GM12878 (cell line): ENCODE data around the gene DTNA. TPM values are rescaled to one million over a fixed set of nuclear protein-coding genes. Genes with fewer than 3 reads are reported as not detected.

Source experiments
- ATAC-seq: fragments of 200-7000 bp; cut with Tn5 transposase; 3 replicates; pipeline ENCODE4 v1.9.1; 2020; ENCODE audit warnings: mild to moderate bottlenecking, moderate library complexity
- BruUV-seq: library from RNA; stranded (reverse); fragments of 400-500 nt; replicated peaks from 2 replicates; lab custom pipeline; 2021; lab: Mats Ljungman, UMichigan
- CTCF ChIA-PET: fragments of 300-600 bp; sonication (Branson Sonifier 250); formaldehyde crosslinking; extraction: SDS; loops from one replicate; lab custom pipeline; 2021; ENCODE audit warnings: inconsistent platforms; lab: Yijun Ruan, JAX
- POLR2A ChIA-PET: fragments of 350-600 bp; formaldehyde crosslinking; extraction: SDS; loops from one replicate; lab custom pipeline; 2021; ENCODE audit warnings: inconsistent platforms; lab: Charles Lee
- RAD21 ChIA-PET: fragments of 300-600 bp; sonication (Branson Sonifier 250); formaldehyde crosslinking; loops from one replicate; lab custom pipeline; 2023; ENCODE audit warnings: antibody characterized with exemption; ENCODE audit not compliant: unreplicated experiment; lab: Charles Lee
- SMC1A ChIA-PET: fragments of 300-600 bp; sonication (Branson Sonifier 250); formaldehyde crosslinking; loops from one replicate; lab custom pipeline; 2023; ENCODE audit not compliant: unreplicated experiment, uncharacterized antibody; lab: Charles Lee
- DNase-seq: peaks from one replicate; pipeline ENCODE4 v3.0.0-alpha.2; 2011; ENCODE audit warnings: low read depth, low spot score
- FAIRE-seq: peaks from 3 replicates; lab custom pipeline; 2011; peaks lifted over from hg19 to GRCh38; lab: Jason Lieb, UNC
- H2AFZ ChIP-seq: 2 replicates; pipeline ENCODE4 v1.6.0; 2011; ENCODE audit warnings: low read depth, low read length, control low read depth; ENCODE audit not compliant: control insufficient read depth
- H3K27ac ChIP-seq: 2 replicates; pipeline ENCODE4 v1.5.1; 2011; ENCODE audit warnings: control low read depth; ENCODE audit not compliant: control insufficient read depth, insufficient read depth
- H3K27me3 ChIP-seq, 2 experiments: replicated peaks in 1 of 2; 2 replicates each; pipeline versions ENCODE4 v1.6.0 to v1.6.1; 2011; ENCODE audit warnings: low read length in 1 of 2; ENCODE audit not compliant: control insufficient read depth in 2 of 2, insufficient read depth in 2 of 2
- H3K36me3 ChIP-seq, 2 experiments: 2 replicates each; pipeline ENCODE4 v1.5.1; 2011; ENCODE audit warnings: low read length in 1 of 2; ENCODE audit not compliant: control insufficient read depth in 2 of 2, insufficient read depth in 2 of 2
- H3K4me1 ChIP-seq: 2 replicates; pipeline ENCODE4 v1.6.1; 2011; ENCODE audit warnings: mild to moderate bottlenecking, low read length, moderate library complexity, mixed read lengths; ENCODE audit not compliant: control insufficient read depth, insufficient read depth
- H3K4me2 ChIP-seq: 2 replicates; pipeline ENCODE4 v1.6.0; 2011; ENCODE audit warnings: control low read depth; ENCODE audit not compliant: control insufficient read depth, insufficient read depth
- H3K4me3 ChIP-seq: fragments of 200-600 bp; sonication (generic); 2 replicates; pipeline ENCODE4 v1.5.1; 2016
- H3K79me2 ChIP-seq: 2 replicates; pipeline ENCODE4 v1.6.0; 2011; ENCODE audit warnings: low read length; ENCODE audit not compliant: control insufficient read depth, insufficient read depth
- H3K9ac ChIP-seq: 2 replicates; pipeline ENCODE4 v1.8.0; 2011; ENCODE audit warnings: low read length, control low read depth, mixed read lengths; ENCODE audit not compliant: control insufficient read depth, insufficient read depth
- H3K9me3 ChIP-seq: replicated peaks from 3 replicates; pipeline ENCODE4 v1.5.1; 2011; ENCODE audit warnings: mild to moderate bottlenecking, low read length; ENCODE audit not compliant: control insufficient read depth, insufficient read depth
- H4K20me1 ChIP-seq: 2 replicates; pipeline ENCODE4 v1.6.0; 2011; ENCODE audit not compliant: control insufficient read depth, insufficient read depth
- CBFB ChIP-seq: IDR thresholded peaks from 2 replicates; pipeline ENCODE4 v1.6.1; 2016; ENCODE audit warnings: antibody characterized with exemption, low read depth
- HCFC1 ChIP-seq: fragments of 150-350 bp; IDR thresholded peaks from 2 replicates; pipeline ENCODE4 v1.6.1; 2014; ENCODE audit warnings: low read length
- HDAC6 ChIP-seq: fragments of 200-600 bp; sonication (generic); IDR thresholded peaks from one replicate; pipeline ENCODE4 v1.8.0; 2017; ENCODE audit warnings: antibody characterized with exemption; ENCODE audit not compliant: unreplicated experiment
- KDM1A ChIP-seq: fragments of 200-600 bp; sonication (generic); IDR thresholded peaks from 2 replicates; pipeline ENCODE4 v1.6.1; 2016; ENCODE audit warnings: borderline replicate concordance
- MTA2 ChIP-seq: fragments of 450-650 bp; IDR thresholded peaks from 2 replicates; pipeline ENCODE4 v1.6.1; 2016; ENCODE audit warnings: low read depth, mild to moderate bottlenecking, moderate library complexity
- POLR2A ChIP-seq: IDR thresholded peaks from 2 replicates; pipeline ENCODE4 v1.6.1; 2011; ENCODE audit warnings: low read depth, mild to moderate bottlenecking, low read length
- POLR2AphosphoS2 ChIP-seq: IDR thresholded peaks from 2 replicates; pipeline ENCODE4 v1.6.1; 2011; ENCODE audit warnings: low read depth, mild to moderate bottlenecking, low read length, improper control_type of control experiment, moderate library complexity
- POU2F2 ChIP-seq: IDR thresholded peaks from 3 replicates; pipeline ENCODE4 v1.6.1; 2011; ENCODE audit warnings: low read depth, mild to moderate bottlenecking, low read length, borderline replicate concordance
- RCOR1 ChIP-seq: conservative IDR thresholded peaks from 2 replicates; pipeline ENCODE4 v1.6.1; 2012; ENCODE audit warnings: low read depth, low read length, improper control_type of control experiment
- SMAD1 ChIP-seq: fragments of 450-650 bp; IDR thresholded peaks from 2 replicates; pipeline ENCODE4 v1.6.1; 2018; ENCODE audit warnings: mild to moderate bottlenecking, low read depth; ENCODE audit not compliant: partially characterized antibody
- SP1 ChIP-seq: IDR thresholded peaks from one replicate; pipeline ENCODE4 v1.6.1; 2011; ENCODE audit warnings: low read depth, low read length
- SPI1 ChIP-seq: IDR thresholded peaks from 2 replicates; pipeline ENCODE4 v1.6.1; 2011; ENCODE audit warnings: low read depth, mild to moderate bottlenecking, low read length, moderate library complexity, borderline replicate concordance; ENCODE audit not compliant: insufficient read depth
- SREBF2 ChIP-seq: IDR thresholded peaks from 2 replicates; pipeline ENCODE4 v1.6.1; 2012; ENCODE audit warnings: mild to moderate bottlenecking, low read length
- USF1 ChIP-seq: IDR thresholded peaks from 2 replicates; pipeline ENCODE4 v1.6.1; 2011; ENCODE audit warnings: borderline replicate concordance, low read depth, mild to moderate bottlenecking, moderate library complexity, mixed read lengths, low read length; ENCODE audit not compliant: insufficient read depth; ENCODE audit errors: extremely low read length
- ZNF24 ChIP-seq: fragments of 450-650 bp; IDR thresholded peaks from 2 replicates; pipeline ENCODE4 v1.6.1; 2017; ENCODE audit warnings: antibody characterized with exemption, mild to moderate bottlenecking
- WGBS: methylation state at CpG from one replicate; pipeline ENCODE4 v1.1.6; 2016; ENCODE audit warnings: low lambda C conversion rate; ENCODE audit not compliant: insufficient replicate concordance, insufficient coverage; ENCODE audit errors: missing lambda C conversion rate; 5-methylcytosine and 5-hydroxymethylcytosine counted together
- in situ Hi-C: fragments of 300-500 bp; cut with MboI; formaldehyde crosslinking; loops from 9 replicates; pipeline ENCODE4 v1.14.3; 2018; ENCODE audit warnings: mixed read lengths
- intact Hi-C: fragments of 100-400 bp; cut with micrococcal nuclease; formaldehyde crosslinking; loops from one replicate; pipeline ENCODE4 v1.14.2; 2022; ENCODE audit not compliant: unreplicated experiment
- polyA plus RNA-seq, 11 experiments: library from polyadenylated mRNA; depleted of rRNA in 4 of 11; unstranded in 6 of 11; stranded (reverse) in 5 of 11; fragments of >200 nt; fragmentation: Nextera tagmentation in 4 of 11; fragmentation: Illumina TruSeq in 1 of 11; extraction: Ambion mirVana in 4 of 11; extraction: Trizol in 1 of 11; gene quantifications; 1 replicate in 1 of 11; 2 replicates in 10 of 11; pipeline versions ENCODE4 v1.2.1 to v1.2.3, GENCODE V29; 2011 to 2016; ENCODE audit warnings: inconsistent platforms in 2 of 11, missing spikeins in 2 of 11, low read depth in 1 of 11
- total RNA-seq, 4 experiments: library from RNA; depleted of rRNA in 3 of 4; stranded (reverse); fragments of >200 nt in 3 of 4; fragmentation: Illumina TruSeq in 1 of 4; extraction: Trizol in 1 of 4; gene quantifications; 2 replicates each; pipeline versions ENCODE4 v1.2.1 to v1.2.3, GENCODE V29; 2013 to 2021
- TF ChIP-seq, protein P1 (sequence below): IDR thresholded peaks from 2 replicates; pipeline ENCODE4 v1.6.1; 2011; ENCODE audit warnings: low read depth, low read length, improper control_type of control experiment, borderline replicate concordance
- TF ChIP-seq, protein P2 (sequence below): fragments of 450-650 bp; conservative IDR thresholded peaks from 2 replicates; pipeline ENCODE4 v1.6.1; 2017; ENCODE audit warnings: mild to moderate bottlenecking, moderate library complexity
- TF ChIP-seq, protein P3 (sequence below): IDR thresholded peaks from 2 replicates; pipeline ENCODE4 v1.6.1; 2011; ENCODE audit warnings: borderline replicate concordance, low read depth, mild to moderate bottlenecking, moderate library complexity, low read length; ENCODE audit not compliant: insufficient read depth, poor library complexity, severe bottlenecking

The DTNA gene
- total and polyA plus RNA-seq, 10 of the 15 experiments (the other 5 are each of a cell fraction or from before 2014, with no cell fraction given): 0.26 to 8.6 (median 0.53) TPM

DNA sequence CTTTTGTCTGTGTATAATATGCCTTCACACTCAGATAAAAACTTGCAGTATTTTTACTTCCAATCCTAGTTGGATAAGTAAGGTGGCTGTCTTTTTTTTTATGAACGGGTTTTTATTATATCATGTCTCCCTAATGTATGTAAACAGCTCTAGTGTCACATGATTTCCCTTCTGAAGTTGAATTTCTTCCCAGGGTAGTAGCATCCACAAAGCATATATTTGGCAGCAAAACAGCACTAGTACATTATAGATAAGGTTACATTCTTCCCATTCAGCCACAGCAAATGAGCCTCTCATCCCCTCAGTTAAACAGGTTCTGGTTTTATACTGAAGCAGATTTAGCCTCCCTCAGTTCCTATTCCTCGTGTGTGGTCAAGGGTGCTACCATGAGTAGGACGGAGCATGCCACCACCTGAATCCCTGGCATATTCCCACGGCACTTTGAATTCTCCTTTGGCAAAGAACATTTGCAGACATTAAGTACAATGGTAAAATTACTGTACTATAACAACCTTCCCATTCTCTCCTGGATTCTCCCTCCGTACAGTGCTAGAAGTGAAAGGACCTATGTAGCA is 15.4 kb upstream of the DTNA start:
- intact Hi-C loops (no loop called here), in situ Hi-C loops (no loop called here)
- no peaks in the 10 kb centered on the region for H3K79me2 ChIP-seq
- POLR2A ChIA-PET: interaction anchor here (0.9 to 1.3 kb wide), 2 partner anchors 10 to 33 kb away, joined by 3 to 5 read pairs; no protein-coding TSS in a partner anchor
- no peak for TF ChIP-seq HDAC6
- TF ChIP-seq ZNF24: no peak
- TF ChIP-seq SP1: no peak
- TF ChIP-seq SPI1: no peak
- TF ChIP-seq CBFB: no peak
- no peak for TF ChIP-seq SREBF2
- TF ChIP-seq POLR2AphosphoS2: no peak
- TF ChIP-seq, protein P1, sequence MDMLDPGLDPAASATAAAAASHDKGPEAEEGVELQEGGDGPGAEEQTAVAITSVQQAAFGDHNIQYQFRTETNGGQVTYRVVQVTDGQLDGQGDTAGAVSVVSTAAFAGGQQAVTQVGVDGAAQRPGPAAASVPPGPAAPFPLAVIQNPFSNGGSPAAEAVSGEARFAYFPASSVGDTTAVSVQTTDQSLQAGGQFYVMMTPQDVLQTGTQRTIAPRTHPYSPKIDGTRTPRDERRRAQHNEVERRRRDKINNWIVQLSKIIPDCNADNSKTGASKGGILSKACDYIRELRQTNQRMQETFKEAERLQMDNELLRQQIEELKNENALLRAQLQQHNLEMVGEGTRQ: no peak
- TF ChIP-seq POU2F2: no peak
- TF ChIP-seq POLR2A: no peak
- TF ChIP-seq, protein P2, sequence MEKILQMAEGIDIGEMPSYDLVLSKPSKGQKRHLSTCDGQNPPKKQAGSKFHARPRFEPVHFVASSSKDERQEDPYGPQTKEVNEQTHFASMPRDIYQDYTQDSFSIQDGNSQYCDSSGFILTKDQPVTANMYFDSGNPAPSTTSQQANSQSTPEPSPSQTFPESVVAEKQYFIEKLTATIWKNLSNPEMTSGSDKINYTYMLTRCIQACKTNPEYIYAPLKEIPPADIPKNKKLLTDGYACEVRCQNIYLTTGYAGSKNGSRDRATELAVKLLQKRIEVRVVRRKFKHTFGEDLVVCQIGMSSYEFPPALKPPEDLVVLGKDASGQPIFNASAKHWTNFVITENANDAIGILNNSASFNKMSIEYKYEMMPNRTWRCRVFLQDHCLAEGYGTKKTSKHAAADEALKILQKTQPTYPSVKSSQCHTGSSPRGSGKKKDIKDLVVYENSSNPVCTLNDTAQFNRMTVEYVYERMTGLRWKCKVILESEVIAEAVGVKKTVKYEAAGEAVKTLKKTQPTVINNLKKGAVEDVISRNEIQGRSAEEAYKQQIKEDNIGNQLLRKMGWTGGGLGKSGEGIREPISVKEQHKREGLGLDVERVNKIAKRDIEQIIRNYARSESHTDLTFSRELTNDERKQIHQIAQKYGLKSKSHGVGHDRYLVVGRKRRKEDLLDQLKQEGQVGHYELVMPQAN: no peak
- no peak for TF ChIP-seq KDM1A
- no peak for TF ChIP-seq SMAD1
- TF ChIP-seq HCFC1: no peak
- TF ChIP-seq RCOR1: no peak
- TF ChIP-seq, protein P3, sequence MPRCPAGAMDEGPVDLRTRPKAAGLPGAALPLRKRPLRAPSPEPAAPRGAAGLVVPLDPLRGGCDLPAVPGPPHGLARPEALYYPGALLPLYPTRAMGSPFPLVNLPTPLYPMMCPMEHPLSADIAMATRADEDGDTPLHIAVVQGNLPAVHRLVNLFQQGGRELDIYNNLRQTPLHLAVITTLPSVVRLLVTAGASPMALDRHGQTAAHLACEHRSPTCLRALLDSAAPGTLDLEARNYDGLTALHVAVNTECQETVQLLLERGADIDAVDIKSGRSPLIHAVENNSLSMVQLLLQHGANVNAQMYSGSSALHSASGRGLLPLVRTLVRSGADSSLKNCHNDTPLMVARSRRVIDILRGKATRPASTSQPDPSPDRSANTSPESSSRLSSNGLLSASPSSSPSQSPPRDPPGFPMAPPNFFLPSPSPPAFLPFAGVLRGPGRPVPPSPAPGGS: no peak
- no peak for TF ChIP-seq USF1
- TF ChIP-seq MTA2: no peak
- TF ChIP-seq, all 136 proteins: peak for 0
- H2AFZ ChIP-seq: no peak overlapping the region
- no peak for ATAC-seq
- no peak for FAIRE-seq
- RAD21 ChIA-PET: interaction anchor here (1.0 to 3.5 kb wide), 4 partner anchors 15 to 95 kb away, joined by 3 to 15 read pairs (median 5); partner anchors contain the start of gene DTNA
- H3K9ac ChIP-seq: no peak overlapping the region
- H3K4me2 ChIP-seq: no peak overlapping the region
- no TSS peak for BruUV-seq
- CTCF ChIA-PET: interaction anchor here (0.9 to 6.7 kb wide), 6 partner anchors 9 to 572 kb away, joined by 3 to 50 read pairs (median 4); no protein-coding TSS in a partner anchor
- H3K4me1 ChIP-seq: no peaks in the 10 kb centered on the region
- H3K27me3 ChIP-seq: no peaks in the 10 kb centered on the region
- SMC1A ChIA-PET: interaction anchor here (0.7 to 6.0 kb wide), 8 partner anchors 10 to 89 kb away, joined by 3 to 54 read pairs (median 3); partner anchors contain the start of gene DTNA
- no peak overlapping the region for H3K27ac ChIP-seq
- no peaks in the 10 kb centered on the region for H3K9me3 ChIP-seq
- H3K36me3 ChIP-seq: no peaks in the 10 kb centered on the region
- DNase-seq: no peak
- H3K4me3 ChIP-seq: no peak overlapping the region
- no peaks in the 10 kb centered on the region for H4K20me1 ChIP-seq
- 8% methylated on average over 5 of the region's 5 CpGs for WGBS
